Activated CD8-positive, alpha-beta memory T cell treated with anti-CD3 and anti-CD28 coated beads for 36 hours (primary cell): ENCODE measurements around the gene CPSF6. TPM values are rescaled to one million over a fixed set of nuclear protein-coding genes. Genes with fewer than 3 reads are reported as not detected.
"Not testable (repeated sequence)": the region's sequence is repeated elsewhere in the genome, so short reads cannot be mapped to it uniquely, and the experiment has no call there.

Experiments used
- CTCF ChIA-PET: fragments of 350-600 bp; sonication (Branson Sonifier 250); formaldehyde crosslinking; loops from one replicate; lab custom pipeline; 2021; ENCODE audit warnings: antibody characterized with exemption; lab: Charles Lee
- POLR2A ChIA-PET: fragments of 350-600 bp; sonication (Branson Sonifier 250); formaldehyde crosslinking; loops from one replicate; lab custom pipeline; 2021; ENCODE audit warnings: antibody characterized with exemption; lab: Charles Lee
- total RNA-seq, 2 experiments: library from RNA; stranded (reverse); gene quantifications; one replicate each; pipeline ENCODE4 v1.2.3, GENCODE V29; 2021

The CPSF6 gene
- 100 to 1,000 TPM; 117 to 120 TPM for total RNA-seq

GRCh38 chr12:69239352-69239921, at the start of gene CPSF6:
Gene CPSF6 (plus strand): TSS chr12:69239569. CDS start chr12:69239647, 78 bp downstream.
- CTCF ChIA-PET, result no interaction called here
- POLR2A ChIA-PET, result no interaction called here

- CTCF ChIA-PET, result interaction anchor here (1.3 kb wide), 1 partner anchor 10 kb away, joined by 3 read pairs; no protein-coding TSS in a partner anchor
- POLR2A ChIA-PET, result no interaction called here
Observed at GRCh38 chr12:69196302-69197288, 42.8 kb upstream of the CPSF6 start.

- POLR2A ChIA-PET, CTCF ChIA-PET: not testable (repeated sequence)
Observed at GRCh38 chr12:69199976-69200375, 39.4 kb upstream of the CPSF6 start.

GRCh38 chr12:69204191-69204590, 35.2 kb upstream of the CPSF6 start:
- ChIA-PET CTCF (no interaction called here), POLR2A (no interaction called here)

- ChIA-PET POLR2A (no interaction called here), CTCF (no interaction called here)
Observed at GRCh38 chr12:69210661-69211060, 28.7 kb upstream of the CPSF6 start.

- CTCF ChIA-PET, result no interaction called here
- POLR2A ChIA-PET, result no interaction called here
Observed at GRCh38 chr12:69211160-69211559, 28.2 kb upstream of the CPSF6 start.

- CTCF ChIA-PET, result interaction anchor here (1.1 kb wide), 1 partner anchor 9 kb away, joined by 3 read pairs; no protein-coding TSS in a partner anchor
Observed at GRCh38 chr12:69214169-69214568, 25.2 kb upstream of the CPSF6 start.

GRCh38 chr12:69225251-69225910, 14.0 kb upstream of the CPSF6 start:
- ChIA-PET CTCF (no interaction called here), POLR2A (no interaction called here)

More at GRCh38 chr12:69214169-69214568, 25.2 kb upstream of the CPSF6 start:
- POLR2A ChIA-PET, result no interaction called here

GRCh38 chr12:69231479-69231878, 7.9 kb upstream of the CPSF6 start:
- ChIA-PET POLR2A (no interaction called here), CTCF (interaction anchor here (1.1 kb wide), 1 partner anchor 27 kb away, joined by 3 read pairs; no protein-coding TSS in a partner anchor)

- ChIA-PET CTCF (no interaction called here), POLR2A (no interaction called here)
Observed at GRCh38 chr12:69238589-69239351, 599 bp upstream of the CPSF6 start.

- CTCF ChIA-PET, result interaction anchor here (1.3 kb wide), 1 partner anchor 83 kb away, joined by 4 read pairs; no protein-coding TSS in a partner anchor
Observed at GRCh38 chr12:69239922-69240630, 707 bp downstream of the CPSF6 start.

GRCh38 chr12:69240631-69240995, 1.2 kb downstream of the CPSF6 start:
- ChIA-PET CTCF (interaction anchor here (1.3 kb wide), 1 partner anchor 84 kb away, joined by 4 read pairs; no protein-coding TSS in a partner anchor), POLR2A (interaction anchor here (0.6 kb wide), 1 partner anchor 84 kb away, joined by 9 read pairs; no protein-coding TSS in a partner anchor)

More at GRCh38 chr12:69239922-69240630, 707 bp downstream of the CPSF6 start:
- POLR2A ChIA-PET, result interaction anchor here (0.6 kb wide), 1 partner anchor 83 kb away, joined by 9 read pairs; no protein-coding TSS in a partner anchor

- ChIA-PET POLR2A (no interaction called here), CTCF (interaction anchor here (1.3 kb wide), 1 partner anchor 85 kb away, joined by 4 read pairs; no protein-coding TSS in a partner anchor)
Observed at GRCh38 chr12:69241438-69242092, 2.2 kb downstream of the CPSF6 start.

- ChIA-PET POLR2A (interaction anchor here (1.3 kb wide), 1 partner anchor 87 kb away, joined by 5 read pairs; no protein-coding TSS in a partner anchor), CTCF (interaction anchor here (2.3 kb wide), 1 partner anchor 87 kb away, joined by 8 read pairs; no protein-coding TSS in a partner anchor)
Observed at GRCh38 chr12:69243099-69244084, 4.0 kb downstream of the CPSF6 start.

- POLR2A ChIA-PET, result no interaction called here
- CTCF ChIA-PET, result no interaction called here
Observed at GRCh38 chr12:69247268-69248018, 8.1 kb downstream of the CPSF6 start.
